ENCODE data around the gene TCEA3.

GRCh38 chr1:23352096-23352695 lies 72.4 kb downstream of the TCEA3 start:
- TF ChIP-seq POLR2AphosphoS5 (IDR thresholded peaks at IDR 0.05): no peak
- TF ChIP-seq POLR2A (IDR thresholded peaks at IDR 0.05): no peak

Measured in stomach (tissue), 4 donors.